Naive B cell (primary cell): ENCODE results near the gene USH2A. TPM values are rescaled to one million over a fixed set of nuclear protein-coding genes. Genes with fewer than 3 reads are reported as not detected.

ENCODE experiments used
- ATAC-seq, 2 donors: fragments of 150-1000 bp; cut with Tn5 transposase; 2 replicates each; pipeline ENCODE4 v1.10.0; 2021; ENCODE audit warnings: low read depth in 2 of 2, mild to moderate bottlenecking in 2 of 2, moderate library complexity in 2 of 2
- DNase-seq: peaks from one replicate; pipeline ENCODE4 v3.0.0; 2022
- H3K27ac Mint-ChIP-seq, 6 donors: one replicate each; pipeline ENCODE4 v1.8.0; 2020 to 2022; ENCODE audit warnings: mild to moderate bottlenecking in 6 of 6, mixed read lengths in 6 of 6, moderate library complexity in 5 of 6, inconsistent platforms in 2 of 6
- H3K27me3 Mint-ChIP-seq, 3 donors: one replicate each; pipeline ENCODE4 v1.8.0; 2021 to 2022; ENCODE audit warnings: mixed read lengths in 3 of 3, mild to moderate bottlenecking in 1 of 3
- H3K36me3 Mint-ChIP-seq, 2 donors: one replicate each; pipeline ENCODE4 v1.8.0; 2020 to 2022; ENCODE audit warnings: mixed read lengths in 2 of 2, inconsistent platforms in 1 of 2, mild to moderate bottlenecking in 1 of 2
- H3K4me1 Mint-ChIP-seq, 3 donors: one replicate each; pipeline ENCODE4 v1.8.0; 2020 to 2022; ENCODE audit warnings: mixed read lengths in 3 of 3, inconsistent platforms in 1 of 3, mild to moderate bottlenecking in 1 of 3, moderate library complexity in 1 of 3
- H3K4me3 Mint-ChIP-seq, 8 donors: one replicate each; pipeline ENCODE4 v1.8.0; 2020 to 2022; ENCODE audit warnings: mild to moderate bottlenecking in 8 of 8, mixed read lengths in 8 of 8, moderate library complexity in 8 of 8, inconsistent platforms in 2 of 8
- H3K9me3 Mint-ChIP-seq, 7 donors: one replicate each; pipeline ENCODE4 v1.8.0; 2020 to 2022; ENCODE audit warnings: mixed read lengths in 7 of 7, mild to moderate bottlenecking in 5 of 7, inconsistent platforms in 2 of 7, moderate library complexity in 1 of 7
- polyA plus RNA-seq, 6 donors: library from polyadenylated mRNA; unstranded; fragments of 300-500 nt; fragmentation: Illumina TruSeq; gene quantifications; one replicate each; pipeline ENCODE4 v1.2.3, GENCODE V29; 2021; ENCODE audit warnings: low read depth in 6 of 6

The USH2A gene
- polyA plus RNA-seq, 6 donors from 2014 or later, result not detected

DNA sequence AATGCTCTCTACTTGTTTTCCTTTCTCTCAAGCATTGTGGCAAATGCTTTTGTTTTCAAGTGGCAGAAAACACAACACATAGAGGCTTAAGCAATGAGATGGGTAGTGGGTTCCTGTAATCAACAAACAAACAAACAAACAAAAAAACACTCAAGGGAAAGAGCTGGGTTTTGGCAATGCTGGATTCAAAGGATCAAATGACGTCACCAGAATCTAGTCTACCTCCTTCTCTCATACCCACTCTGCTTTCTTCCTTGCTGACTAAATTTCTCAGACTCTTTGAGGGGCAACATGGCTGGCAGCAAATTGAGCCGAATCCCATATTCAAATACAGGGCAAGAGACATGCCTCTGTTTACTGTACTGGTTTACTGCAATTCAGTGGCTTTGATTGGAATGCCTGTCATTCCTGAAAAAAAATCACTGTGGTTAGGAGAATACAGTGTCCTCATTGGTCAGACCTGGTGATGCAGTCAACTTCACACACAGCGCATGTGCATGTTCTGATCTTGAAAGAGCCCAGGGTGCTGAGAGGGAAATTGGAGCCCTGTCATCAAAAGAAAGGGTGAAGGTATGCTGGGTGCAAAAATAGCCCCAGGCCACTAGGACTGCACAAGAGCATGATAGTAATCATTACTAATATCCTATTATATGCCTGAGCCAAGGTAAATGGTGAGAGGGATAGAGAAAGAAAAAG, 500.0 kb downstream of the USH2A start:
- no peak overlapping the region for H3K4me3 Mint-ChIP-seq

DNA sequence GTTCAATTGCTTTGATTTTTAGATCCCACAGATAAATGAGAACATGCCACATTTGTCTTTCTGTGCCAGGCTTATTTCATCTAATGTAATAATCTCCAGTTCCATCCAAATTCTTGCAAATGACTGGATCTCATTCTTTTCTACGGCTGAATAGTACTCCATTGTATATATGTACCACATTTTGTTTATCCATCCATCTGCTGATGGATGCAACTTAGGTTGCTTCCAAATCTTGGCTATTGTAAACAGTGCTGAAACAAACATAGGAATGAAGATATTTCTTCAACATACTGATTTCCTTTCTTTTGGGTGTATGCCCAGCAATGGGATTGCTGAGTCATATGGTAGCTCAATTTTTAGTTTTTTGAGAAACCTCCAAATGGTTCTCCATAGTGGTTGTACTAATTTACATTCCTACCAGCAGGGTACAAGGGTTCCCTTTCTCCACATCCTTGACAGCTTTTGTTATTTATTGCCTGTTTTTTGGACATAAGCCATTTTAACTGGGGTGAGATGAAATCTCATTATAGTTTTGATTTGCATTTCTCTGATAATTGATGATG, 511.8 kb downstream of the USH2A start:
- peaks cover 0 to 3% (median 0%) of the 10 kb centered on the region in 3 donors for H3K27me3 Mint-ChIP-seq
- no peak overlapping the region for H3K27ac Mint-ChIP-seq
- H3K36me3 Mint-ChIP-seq, result no peaks in the 10 kb centered on the region
- H3K4me1 Mint-ChIP-seq, result no peaks in the 10 kb centered on the region
- H3K9me3 Mint-ChIP-seq, result peaks cover 0 to 9% (median 0%) of the 10 kb centered on the region in 7 donors
- no peak overlapping the region for H3K4me3 Mint-ChIP-seq
- DNase-seq, result no peak
- no peak for ATAC-seq

More for the DNA sequence above, 500.0 kb downstream of the USH2A start:
- DNase-seq (no peak), ATAC-seq (no peak)
- H3K36me3 Mint-ChIP-seq, result no peaks in the 10 kb centered on the region
- no peak overlapping the region for H3K27ac Mint-ChIP-seq
- H3K4me1 Mint-ChIP-seq, result no peaks in the 10 kb centered on the region
- H3K9me3 Mint-ChIP-seq, result no peaks in the 10 kb centered on the region
- no peaks in the 10 kb centered on the region for H3K27me3 Mint-ChIP-seq

DNA sequence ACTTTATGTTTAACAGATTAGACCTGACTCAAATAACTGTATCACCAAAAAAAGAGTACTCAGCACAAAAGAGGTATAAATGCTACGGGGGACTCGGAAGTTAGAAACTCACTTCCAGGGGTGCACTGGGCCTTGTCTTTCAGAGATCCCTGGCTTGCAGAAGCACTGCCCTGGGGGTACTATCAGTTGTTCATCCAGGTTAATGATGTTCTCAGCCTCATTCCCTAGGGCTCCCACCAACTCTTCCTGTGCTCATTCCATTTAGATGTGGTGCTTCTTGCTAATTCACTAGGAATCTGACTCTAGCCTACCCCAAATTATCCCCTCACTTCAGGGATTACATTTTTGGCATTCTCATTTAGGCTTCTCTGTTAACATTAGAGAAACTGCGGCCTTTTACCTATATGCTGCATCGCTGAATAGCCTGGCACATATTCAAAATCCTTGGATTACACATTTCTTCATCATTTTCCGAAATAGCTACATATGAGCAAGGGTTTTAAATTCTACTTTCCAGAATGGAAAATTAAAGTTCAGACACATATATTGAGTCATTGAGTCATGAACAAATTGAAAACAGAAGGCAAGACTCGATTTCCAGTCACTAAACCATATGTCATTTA, 517.6 kb downstream of the USH2A start:
- Mint-ChIP-seq H3K4me1 (no peaks in the 10 kb centered on the region), H3K4me3 (no peak overlapping the region), H3K27me3 (no peaks in the 10 kb centered on the region), H3K27ac (no peak overlapping the region), H3K9me3 (peaks cover 0 to 6% (median 0%) of the 10 kb centered on the region in 7 donors), H3K36me3 (no peaks in the 10 kb centered on the region)
- no peak for DNase-seq
- ATAC-seq, result no peak

DNA sequence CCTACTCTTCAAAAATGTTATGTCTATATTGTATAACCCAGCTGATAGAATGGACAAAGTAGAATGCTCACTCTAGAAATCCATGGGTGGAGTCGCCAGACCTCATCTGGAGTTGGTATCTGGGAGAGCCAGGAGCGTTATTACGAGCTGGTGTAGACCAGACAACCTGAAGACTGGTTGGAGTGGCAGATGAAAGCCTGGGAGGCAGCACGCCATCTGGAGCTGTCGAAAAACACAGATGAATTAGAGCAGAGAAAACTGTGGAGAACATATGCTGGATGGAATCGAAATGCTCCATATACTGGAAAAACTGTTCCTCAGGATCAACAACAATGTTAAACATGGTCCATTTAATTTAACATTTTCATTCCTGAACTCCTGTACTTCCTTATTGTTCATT, 522.6 kb downstream of the USH2A start:
- no peak for DNase-seq
- Mint-ChIP-seq H3K4me3 (no peak overlapping the region), H3K27me3 (no peaks in the 10 kb centered on the region), H3K4me1 (no peaks in the 10 kb centered on the region), H3K9me3 (peaks cover 0 to 10% (median 1%) of the 10 kb centered on the region in 7 donors), H3K27ac (no peak overlapping the region), H3K36me3 (no peaks in the 10 kb centered on the region)
- no peak for ATAC-seq

DNA sequence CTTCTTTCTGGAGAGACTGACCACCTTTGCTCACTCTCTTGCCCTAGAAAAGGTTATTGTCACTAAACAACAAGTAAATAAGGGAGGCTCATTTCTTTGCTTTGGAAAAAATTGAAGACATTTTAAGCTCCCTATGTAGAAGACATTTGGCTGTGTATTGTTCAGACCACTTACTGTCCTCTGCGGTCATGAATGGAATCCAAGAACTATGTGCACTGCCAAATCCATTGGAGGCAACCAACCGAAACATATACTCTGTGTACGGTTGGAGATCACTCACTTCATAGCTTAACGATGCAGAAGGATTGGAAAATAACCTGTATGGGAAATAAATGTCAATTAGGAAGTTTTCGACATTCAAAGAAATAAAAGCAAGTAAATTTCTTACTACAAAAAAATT, 523.3 kb downstream of the USH2A start:
- no peaks in the 10 kb centered on the region for H3K27me3 Mint-ChIP-seq
- H3K9me3 Mint-ChIP-seq, result peaks cover 0 to 10% (median 1%) of the 10 kb centered on the region in 7 donors

DNA sequence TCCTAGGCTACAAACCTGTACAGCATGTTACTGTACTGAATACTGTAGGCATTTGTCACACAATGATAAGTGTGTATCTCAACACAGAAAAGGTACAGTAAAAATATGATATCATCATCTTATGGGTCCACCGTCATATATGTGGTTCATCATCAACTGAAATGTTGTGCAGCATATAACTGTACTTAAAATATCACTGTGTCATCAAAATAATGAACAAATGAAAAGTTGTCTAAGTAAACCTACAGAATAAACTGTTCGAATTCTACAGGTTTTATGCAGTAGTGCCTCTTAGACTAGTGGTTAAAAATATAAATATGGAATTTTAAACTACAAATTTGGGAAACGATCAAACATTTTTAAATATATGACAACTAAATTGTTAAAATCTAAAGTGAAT, 527.4 kb downstream of the USH2A start:
- ATAC-seq (no peak), DNase-seq (no peak)
- Mint-ChIP-seq H3K4me3 (no peak overlapping the region), H3K27ac (no peak overlapping the region), H3K4me1 (no peaks in the 10 kb centered on the region), H3K9me3 (peaks cover 0 to 5% (median 0%) of the 10 kb centered on the region in 7 donors), H3K27me3 (no peaks in the 10 kb centered on the region), H3K36me3 (no peaks in the 10 kb centered on the region)

More for the DNA sequence above, 523.3 kb downstream of the USH2A start:
- DNase-seq (no peak), ATAC-seq (no peak)
- no peak overlapping the region for H3K4me3 Mint-ChIP-seq
- no peaks in the 10 kb centered on the region for H3K4me1 Mint-ChIP-seq
- H3K36me3 Mint-ChIP-seq, result no peaks in the 10 kb centered on the region
- H3K27ac Mint-ChIP-seq, result no peak overlapping the region

DNA sequence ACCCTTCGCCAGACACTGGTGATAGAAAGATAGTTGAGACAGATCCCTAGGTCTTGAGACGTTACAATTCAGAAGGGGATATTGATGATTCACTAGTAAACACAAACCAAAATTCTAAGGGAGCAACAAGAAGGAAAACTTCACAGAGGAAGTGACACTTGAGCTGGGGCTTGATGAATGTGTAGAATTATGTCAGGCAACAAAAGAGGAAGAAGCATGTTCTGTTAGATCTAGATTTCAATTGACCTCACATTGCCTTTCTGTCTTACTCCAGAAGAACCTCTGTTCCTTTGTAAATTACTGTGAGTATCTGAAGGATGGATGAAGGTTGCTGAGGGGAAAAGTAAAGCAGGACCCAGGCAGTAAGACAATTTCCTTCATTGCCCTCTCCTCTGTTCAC, 528.0 kb downstream of the USH2A start:
- H3K36me3 Mint-ChIP-seq, result no peaks in the 10 kb centered on the region
- DNase-seq, result no peak
- H3K27ac Mint-ChIP-seq, result no peak overlapping the region
- H3K9me3 Mint-ChIP-seq, result peaks cover 0 to 5% (median 0%) of the 10 kb centered on the region in 7 donors
- no peaks in the 10 kb centered on the region for H3K27me3 Mint-ChIP-seq
- no peaks in the 10 kb centered on the region for H3K4me1 Mint-ChIP-seq
- no peak overlapping the region for H3K4me3 Mint-ChIP-seq
- no peak for ATAC-seq

DNA sequence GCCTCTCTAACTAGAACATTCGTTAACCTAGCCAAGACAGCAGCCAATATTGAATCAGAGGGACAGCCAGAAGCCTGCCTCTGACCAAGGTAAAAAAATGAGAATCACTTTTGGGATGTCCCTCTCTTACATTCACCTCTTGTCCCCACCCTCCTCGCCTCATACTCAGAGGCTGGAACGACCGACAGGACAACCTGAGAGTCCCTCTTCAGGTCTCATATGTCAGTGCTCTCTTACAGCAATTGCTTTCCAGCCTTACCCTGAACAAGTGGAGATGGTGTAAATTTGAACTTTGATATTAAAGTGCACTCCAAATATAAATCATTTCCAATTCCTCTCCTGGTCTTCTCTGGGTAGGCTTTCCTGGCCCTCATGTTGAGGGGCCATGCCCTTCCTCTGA, 528.6 kb downstream of the USH2A start:
- DNase-seq (no peak), ATAC-seq (no peak)
- Mint-ChIP-seq H3K4me3 (no peak overlapping the region), H3K4me1 (no peaks in the 10 kb centered on the region), H3K36me3 (no peaks in the 10 kb centered on the region), H3K9me3 (peaks cover 0 to 5% (median 0%) of the 10 kb centered on the region in 7 donors), H3K27ac (no peak overlapping the region), H3K27me3 (no peaks in the 10 kb centered on the region)

DNA sequence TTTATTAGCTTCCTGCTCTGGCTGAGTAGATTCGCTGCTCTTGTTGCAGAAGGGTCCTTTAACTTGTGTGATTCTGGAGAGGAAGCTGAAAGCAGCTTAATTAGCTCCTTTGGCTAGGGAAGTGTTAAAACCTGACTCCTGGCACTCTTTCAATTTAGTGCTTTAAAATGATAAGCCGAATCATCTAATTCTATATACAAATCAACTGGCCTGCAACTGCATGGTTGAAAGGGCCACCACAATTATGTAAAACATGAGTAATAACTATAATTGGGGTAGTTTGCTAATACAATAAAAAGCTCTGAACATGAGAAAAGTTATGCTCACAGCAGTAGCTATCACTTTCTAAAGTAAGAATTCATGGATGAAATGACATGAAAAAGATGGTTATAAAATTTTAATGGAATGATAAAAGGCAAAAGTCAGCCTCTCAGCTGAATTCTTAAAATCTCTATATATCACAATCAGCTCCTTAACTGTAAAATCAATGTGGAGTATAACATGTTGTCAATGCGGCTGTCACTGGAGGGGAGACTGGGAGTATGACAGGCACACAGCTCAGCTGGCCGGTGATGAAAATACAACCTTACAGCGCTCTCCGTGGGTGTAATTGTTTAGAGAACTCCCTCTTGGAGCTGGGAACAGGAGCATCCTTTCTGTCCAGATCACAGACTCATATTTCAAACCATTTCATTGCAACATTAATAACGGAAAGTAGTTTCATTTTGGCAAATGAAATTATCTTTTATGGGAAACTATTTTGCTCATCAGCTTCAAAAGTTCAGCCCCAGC, 531.8 kb downstream of the USH2A start:
- Mint-ChIP-seq H3K36me3 (no peaks in the 10 kb centered on the region), H3K4me3 (no peak overlapping the region), H3K27me3 (no peaks in the 10 kb centered on the region), H3K27ac (no peak overlapping the region), H3K4me1 (no peaks in the 10 kb centered on the region), H3K9me3 (no peaks in the 10 kb centered on the region)
- no peak for DNase-seq
- no peak for ATAC-seq

DNA sequence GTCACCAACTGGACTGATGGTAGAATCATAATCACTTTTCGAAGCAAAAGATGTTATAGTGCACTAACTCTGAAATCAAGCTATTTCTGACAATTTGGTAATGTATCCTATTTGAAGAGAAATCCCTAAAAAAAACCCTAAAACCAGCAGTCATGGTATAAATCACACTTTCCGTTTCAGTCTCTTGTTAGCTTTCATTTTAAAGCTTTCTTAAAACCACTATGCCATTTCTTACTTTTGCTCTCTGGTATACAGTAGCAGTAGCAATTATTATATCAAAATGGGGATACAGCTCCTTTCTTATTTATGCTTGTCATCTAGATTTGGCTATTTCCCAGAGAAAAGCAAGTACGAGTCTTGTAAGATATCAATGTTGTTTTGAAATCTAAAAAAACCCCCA, 532.8 kb downstream of the USH2A start:
- no peak for ATAC-seq
- H3K36me3 Mint-ChIP-seq, result no peaks in the 10 kb centered on the region
- no peaks in the 10 kb centered on the region for H3K4me1 Mint-ChIP-seq
- H3K27ac Mint-ChIP-seq, result no peak overlapping the region
- DNase-seq, result no peak
- H3K27me3 Mint-ChIP-seq, result no peaks in the 10 kb centered on the region
- H3K9me3 Mint-ChIP-seq, result no peaks in the 10 kb centered on the region
- no peak overlapping the region for H3K4me3 Mint-ChIP-seq

DNA sequence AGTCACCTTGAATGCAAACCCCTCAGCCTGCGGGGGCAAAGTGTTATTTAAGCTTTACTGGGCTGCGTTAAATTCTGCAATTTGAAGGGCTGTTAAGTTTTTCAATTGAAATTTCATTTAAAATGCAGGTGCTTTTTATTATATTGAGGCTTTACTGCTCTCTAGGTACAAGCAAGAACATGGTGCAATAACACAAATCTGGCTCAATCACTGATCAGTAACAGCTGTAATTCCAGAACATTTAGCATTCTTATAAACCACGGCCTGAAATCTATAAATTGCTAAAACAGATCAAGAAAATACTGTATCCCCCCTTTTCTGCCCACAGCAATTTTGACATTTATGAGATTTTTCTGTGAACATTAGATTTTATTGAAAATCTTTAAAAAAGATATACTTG, 533.4 kb downstream of the USH2A start:
- no peaks in the 10 kb centered on the region for H3K36me3 Mint-ChIP-seq
- H3K4me3 Mint-ChIP-seq, result no peak overlapping the region
- H3K27me3 Mint-ChIP-seq, result no peaks in the 10 kb centered on the region
- DNase-seq (no peak), ATAC-seq (no peak)
- no peaks in the 10 kb centered on the region for H3K4me1 Mint-ChIP-seq
- H3K27ac Mint-ChIP-seq, result no peak overlapping the region
- no peaks in the 10 kb centered on the region for H3K9me3 Mint-ChIP-seq

DNA sequence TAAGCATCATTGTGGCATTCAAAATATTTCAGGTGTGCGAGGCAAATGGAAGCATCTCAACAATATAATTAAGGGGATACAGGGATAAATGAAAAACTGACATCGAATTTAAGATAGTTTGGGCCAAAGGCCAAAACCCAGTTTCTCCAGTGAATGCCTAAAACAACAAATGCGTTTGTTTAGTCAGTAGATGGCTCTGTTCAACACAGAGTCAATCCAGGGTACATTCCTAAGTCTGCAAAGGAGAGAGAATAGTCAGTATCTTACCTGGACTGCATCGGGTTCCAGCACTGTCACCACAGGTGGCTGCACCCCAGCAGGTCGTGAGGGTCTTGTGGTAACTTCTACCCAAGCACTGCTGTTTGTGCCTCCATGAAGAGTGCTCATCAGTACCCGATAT, 535.1 kb downstream of the USH2A start:
- Mint-ChIP-seq H3K36me3 (no peaks in the 10 kb centered on the region), H3K4me3 (no peak overlapping the region), H3K27ac (no peak overlapping the region), H3K27me3 (no peaks in the 10 kb centered on the region), H3K4me1 (no peaks in the 10 kb centered on the region), H3K9me3 (no peaks in the 10 kb centered on the region)
- no peak for DNase-seq
- no peak for ATAC-seq

DNA sequence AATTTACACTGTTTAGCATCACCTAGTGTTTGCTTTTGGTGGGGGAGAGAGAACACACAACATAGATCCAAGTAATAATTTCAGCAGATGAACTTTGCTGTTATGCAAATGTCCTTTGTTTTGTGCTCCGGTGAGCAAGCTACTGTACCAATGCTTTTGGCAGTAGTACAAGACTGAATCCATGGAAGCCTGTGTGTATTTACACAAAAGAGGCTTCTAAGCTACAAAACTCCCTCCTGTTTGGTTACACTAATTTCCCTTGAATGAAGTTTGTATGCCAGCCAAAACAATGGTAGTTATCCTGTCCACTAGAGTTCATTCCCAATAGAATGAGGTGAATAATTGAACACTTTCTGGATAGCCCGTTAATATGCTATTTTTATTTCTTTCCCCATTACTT, 535.6 kb downstream of the USH2A start:
- Mint-ChIP-seq H3K9me3 (no peaks in the 10 kb centered on the region), H3K27ac (no peak overlapping the region), H3K27me3 (no peaks in the 10 kb centered on the region), H3K4me3 (no peak overlapping the region), H3K4me1 (no peaks in the 10 kb centered on the region), H3K36me3 (no peaks in the 10 kb centered on the region)
- ATAC-seq (no peak), DNase-seq (no peak)

DNA sequence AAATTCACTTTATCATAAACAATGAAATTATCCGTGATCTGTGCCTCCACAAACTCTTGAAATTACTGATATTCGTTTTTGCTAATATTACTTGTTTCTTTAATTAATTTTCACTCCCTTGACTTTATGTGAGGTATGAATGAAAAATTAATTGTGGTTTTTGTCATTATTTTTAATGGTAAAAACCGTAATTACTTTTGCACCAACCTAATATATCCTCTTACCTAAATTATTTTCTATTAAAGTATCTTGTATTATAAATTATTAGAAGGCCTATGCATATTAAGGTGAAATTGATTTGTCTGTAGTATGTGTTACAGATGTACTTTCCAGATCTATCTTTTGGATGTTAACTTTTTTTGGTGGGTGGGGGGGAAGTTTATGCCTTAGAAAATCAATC, 540.2 kb downstream of the USH2A start:
- no peak for ATAC-seq
- H3K27me3 Mint-ChIP-seq, result no peaks in the 10 kb centered on the region

More for the DNA sequence above, 540.2 kb downstream of the USH2A start:
- no peaks in the 10 kb centered on the region for H3K9me3 Mint-ChIP-seq
- H3K36me3 Mint-ChIP-seq, result no peaks in the 10 kb centered on the region
- no peaks in the 10 kb centered on the region for H3K4me1 Mint-ChIP-seq
- H3K27ac Mint-ChIP-seq, result no peak overlapping the region
- no peak overlapping the region for H3K4me3 Mint-ChIP-seq
- no peak for DNase-seq
